ENCODE data around the gene C19orf25. TPM values are rescaled to one million over a fixed set of nuclear protein-coding genes. Genes with fewer than 3 reads are reported as not detected.

C19orf25 gene
- total RNA-seq, 2 experiments from 2014 or later: 27.0 to 28.7 TPM

DNA sequence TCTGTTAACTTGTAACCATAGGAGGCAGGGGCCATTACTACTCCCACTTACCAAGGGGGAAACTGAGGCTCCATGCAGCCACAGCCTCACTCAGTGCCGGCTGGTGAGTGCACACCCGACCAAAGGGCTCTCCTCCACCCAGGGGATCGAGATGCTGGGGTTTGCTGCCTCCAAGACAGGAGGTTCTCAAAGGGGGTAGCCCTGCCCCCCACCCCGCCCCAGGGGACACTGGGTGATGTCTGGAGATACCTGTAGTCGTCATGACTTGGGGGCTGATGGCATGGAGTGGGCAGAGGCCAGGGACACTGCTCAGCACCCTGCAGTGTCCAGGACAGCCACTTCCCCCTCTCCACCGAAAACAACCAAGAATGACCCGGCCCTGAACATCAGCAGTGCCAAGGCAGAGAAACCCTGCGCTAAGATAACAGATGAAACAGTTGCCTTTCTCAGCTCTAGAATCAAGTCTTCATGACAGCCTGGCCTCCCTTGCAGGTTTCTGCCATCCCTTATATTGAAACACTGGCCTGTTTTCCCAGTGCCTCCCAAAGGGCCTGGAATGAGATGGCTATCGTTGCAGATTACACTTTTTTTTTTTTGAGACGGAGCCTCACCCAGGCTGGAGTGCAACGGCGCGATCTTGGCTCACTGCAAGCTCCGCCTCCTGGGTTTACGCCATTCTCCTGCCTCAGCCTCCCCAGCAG is 15.2 kb upstream of the C19orf25 start:
- H3K4me3 Mint-ChIP-seq: no peak overlapping the region
- H3K9me3 Mint-ChIP-seq: no peaks in the 10 kb centered on the region
- no peaks in the 10 kb centered on the region for H3K36me3 Mint-ChIP-seq
- peaks cover 9% of the 10 kb centered on the region for H3K4me1 Mint-ChIP-seq
- H3K27ac Mint-ChIP-seq: no peak overlapping the region
- DNase-seq: no peak
- peaks cover 4% of the 10 kb centered on the region for H3K27me3 Mint-ChIP-seq

DNA sequence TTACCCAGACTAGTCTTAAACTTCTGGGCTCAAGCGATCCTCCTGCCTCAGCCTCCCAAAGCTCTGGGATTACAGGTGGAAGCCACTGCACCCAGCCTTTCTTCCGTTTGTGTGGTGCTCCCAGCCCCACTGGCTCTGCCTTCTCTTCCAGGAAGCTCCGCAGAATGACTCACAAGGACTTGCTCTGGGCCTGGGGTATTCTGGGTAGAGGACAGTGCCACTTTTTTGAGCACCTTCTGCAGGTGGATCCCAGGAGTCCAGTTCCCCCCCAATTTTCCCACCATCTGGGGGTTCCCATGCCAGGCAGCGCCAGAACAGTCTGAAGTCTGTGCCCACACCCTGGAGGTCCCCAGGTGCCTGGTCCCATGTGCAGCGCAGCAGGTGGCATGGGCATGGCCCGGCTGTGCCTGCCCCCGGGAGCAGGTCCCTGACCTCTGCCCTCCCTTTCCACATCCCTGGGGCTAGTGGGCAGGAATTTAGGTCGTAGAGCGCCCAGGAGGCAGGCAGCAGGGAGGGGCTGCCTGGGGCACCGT is 13.5 kb upstream of the C19orf25 start:
- no peaks in the 10 kb centered on the region for H3K36me3 Mint-ChIP-seq
- no peak for DNase-seq
- no peaks in the 10 kb centered on the region for H3K9me3 Mint-ChIP-seq
- peaks cover 9% of the 10 kb centered on the region for H3K4me1 Mint-ChIP-seq
- H3K27ac Mint-ChIP-seq: no peak overlapping the region
- peaks cover 4% of the 10 kb centered on the region for H3K27me3 Mint-ChIP-seq
- H3K4me3 Mint-ChIP-seq: no peak overlapping the region

DNA sequence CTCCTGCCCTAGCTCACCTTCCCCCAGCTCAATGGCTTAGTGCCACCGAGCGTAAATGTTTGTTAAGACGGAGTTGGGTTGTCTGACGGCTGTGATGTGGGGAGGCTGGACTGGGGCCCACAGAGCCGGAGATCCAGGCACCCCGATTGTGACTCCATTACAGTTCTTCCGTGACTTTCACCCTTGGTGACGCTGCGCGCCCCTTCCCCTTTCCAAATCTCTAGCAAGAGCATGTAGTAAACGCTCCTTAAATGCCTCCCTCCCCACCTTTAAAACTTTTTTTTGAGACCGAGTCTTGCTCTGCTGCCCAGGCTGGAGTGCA is 12.8 kb upstream of the C19orf25 start:
- Mint-ChIP-seq H3K4me1 (peaks cover 9% of the 10 kb centered on the region), H3K36me3 (no peaks in the 10 kb centered on the region), H3K9me3 (no peaks in the 10 kb centered on the region), H3K4me3 (peak overlapping the region; percentile 61), H3K27me3 (peaks cover 4% of the 10 kb centered on the region), H3K27ac (no peak overlapping the region)
- DNase-seq: no peak

DNA sequence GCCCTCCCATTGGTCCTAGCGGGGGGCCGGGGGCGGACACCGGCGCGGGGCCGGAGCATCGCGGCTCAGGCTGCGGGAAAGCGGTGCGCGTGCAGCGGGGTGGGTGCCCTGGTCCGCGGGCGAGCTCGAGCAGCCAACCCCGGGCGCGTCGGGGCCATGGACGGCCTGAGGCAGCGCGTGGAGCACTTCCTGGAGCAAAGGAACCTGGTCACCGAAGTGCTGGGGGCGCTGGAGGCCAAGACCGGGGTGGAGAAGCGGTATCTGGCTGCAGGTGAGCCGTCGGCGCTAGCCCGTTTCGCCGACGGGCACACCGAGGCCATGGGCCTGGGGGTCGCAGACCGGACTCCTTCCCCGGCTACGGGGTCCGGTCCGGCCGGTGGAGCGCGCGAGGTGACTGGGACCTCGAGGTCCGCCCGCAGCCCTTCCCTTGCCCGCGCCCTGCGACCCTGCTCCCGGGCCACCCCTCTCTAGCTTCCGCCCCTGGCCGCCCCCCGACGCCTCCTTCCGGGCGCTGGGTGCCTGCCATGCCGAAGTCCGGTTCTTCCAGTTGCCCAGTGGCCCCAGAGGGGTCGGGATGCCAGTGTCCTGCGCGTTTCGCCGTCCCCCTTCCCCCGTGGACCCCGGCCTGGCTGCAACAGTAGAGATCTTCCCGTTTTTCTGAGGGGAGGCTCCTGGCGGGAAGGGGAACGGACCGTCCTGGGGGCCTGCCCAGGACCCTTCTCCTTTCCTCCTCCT is 12.3 kb upstream of the C19orf25 start, which contains the start of gene REEP6:
Gene REEP6, plus strand, starts transcription at position 68 of the 735 bp plus-strand sequence. Its CDS starts 89 bp downstream, at position 157.
- Mint-ChIP-seq H3K27ac (peak within 1 kb of the TSS; percentile 57), H3K4me3 (peak within 1 kb of the TSS; percentile 76), H3K27me3 (peaks cover 4% of the 10 kb centered on the region), H3K9me3 (no peaks in the 10 kb centered on the region), H3K4me1 (peaks cover 9% of the 10 kb centered on the region), H3K36me3 (no peaks in the 10 kb centered on the region)
- DNase-seq: no peak

DNA sequence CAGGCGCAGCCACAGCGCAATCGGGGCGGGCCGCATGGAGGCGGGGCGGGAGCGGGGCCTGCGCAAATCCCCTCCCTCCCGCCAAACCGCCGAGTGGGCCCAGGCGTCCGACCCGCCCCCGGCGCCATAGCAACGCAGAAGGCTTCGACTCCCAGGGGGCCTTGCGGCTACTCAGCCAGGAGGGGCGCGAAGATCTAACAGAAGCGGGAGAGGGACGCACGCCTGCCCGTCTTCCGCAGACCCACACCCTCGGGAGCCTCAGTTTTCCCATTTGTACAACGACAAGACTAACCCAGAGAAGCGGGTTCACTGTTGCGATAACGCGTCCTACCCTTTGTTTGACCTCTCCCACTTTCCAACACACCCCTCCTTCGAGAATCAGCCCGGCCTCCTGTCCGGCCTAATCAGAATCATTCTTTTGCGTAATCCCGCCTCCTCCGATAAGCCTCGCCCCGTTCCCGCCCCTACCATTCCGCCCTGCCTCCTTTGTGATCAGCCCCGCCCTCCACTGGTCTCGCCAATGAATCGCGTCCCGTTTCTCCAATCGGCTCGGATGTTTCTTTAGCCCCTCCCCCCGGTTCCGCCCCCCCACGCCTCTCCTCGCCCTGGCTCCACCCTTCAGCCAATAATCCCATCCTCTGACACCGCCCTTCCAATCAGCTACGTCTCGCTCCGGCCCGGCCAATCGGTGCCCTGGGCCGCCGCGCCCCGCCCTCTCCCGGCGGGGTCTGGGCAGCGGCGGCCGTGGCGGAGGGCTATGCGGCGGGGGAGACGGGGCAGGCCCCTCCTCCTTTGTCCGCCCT is 11.5 kb upstream of the C19orf25 start, which contains the start of gene PCSK4:
Gene PCSK4, minus strand, starts transcription at position 40 of the 803 bp plus-strand sequence. Its CDS starts 4 bp downstream, at position 36.
- Mint-ChIP-seq H3K36me3 (no peaks in the 10 kb centered on the region), H3K4me3 (peak within 1 kb of the TSS; percentile 76)

DNA sequence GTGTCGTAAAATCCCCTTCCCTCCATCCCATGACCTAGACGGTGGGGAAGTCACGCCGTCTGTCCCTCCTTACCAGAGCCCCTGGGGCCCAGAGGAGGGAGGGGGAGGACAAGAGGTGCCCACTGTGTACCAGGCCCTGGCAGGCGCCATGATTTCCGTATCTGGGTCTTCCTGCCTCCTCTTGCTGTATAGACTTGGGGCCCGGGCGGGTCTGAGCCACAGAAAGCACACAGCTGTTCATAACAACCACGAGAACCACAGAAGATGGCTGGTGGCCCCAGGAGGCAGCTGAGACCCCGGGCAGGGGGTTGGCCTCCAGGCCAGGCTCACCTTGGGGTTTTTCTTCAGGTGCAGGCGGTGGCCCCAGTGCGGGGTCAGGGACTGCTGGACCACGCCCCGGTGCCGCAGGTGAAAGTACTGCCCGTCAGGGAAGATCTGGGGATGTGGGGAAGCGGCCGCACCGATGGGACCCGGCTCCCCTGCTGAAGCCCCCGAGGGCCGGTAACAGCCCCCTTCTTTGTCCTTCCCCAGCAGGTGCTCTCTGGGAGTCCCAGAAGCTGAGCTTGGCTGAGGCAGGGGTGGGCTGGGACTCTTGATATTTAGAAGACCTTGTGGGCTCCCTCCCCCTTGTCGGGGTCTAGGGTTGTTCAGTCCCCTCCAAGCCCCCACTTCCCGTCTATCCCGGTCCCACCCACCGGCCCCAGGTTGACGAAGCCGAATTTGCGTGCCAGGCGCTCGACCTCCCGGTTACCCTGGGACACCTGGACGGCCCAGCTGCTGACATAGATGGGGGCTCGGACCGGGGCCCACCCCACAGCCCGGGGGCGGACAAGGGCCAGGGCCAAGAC is 10.7 kb upstream of the C19orf25 start:
- no peak for DNase-seq
- Mint-ChIP-seq H3K27me3 (peaks cover 4% of the 10 kb centered on the region), H3K9me3 (no peaks in the 10 kb centered on the region), H3K4me3 (peak overlapping the region; percentile 63), H3K4me1 (peaks cover 9% of the 10 kb centered on the region), H3K27ac (no peak overlapping the region), H3K36me3 (no peaks in the 10 kb centered on the region)

More for the DNA sequence above, 11.5 kb upstream of the C19orf25 start, which contains the start of gene PCSK4:
- DNase-seq: peak; percentile 94
- Mint-ChIP-seq H3K9me3 (no peaks in the 10 kb centered on the region), H3K27ac (peak within 1 kb of the TSS; percentile 57), H3K4me1 (peaks cover 9% of the 10 kb centered on the region), H3K27me3 (peaks cover 4% of the 10 kb centered on the region)

DNA sequence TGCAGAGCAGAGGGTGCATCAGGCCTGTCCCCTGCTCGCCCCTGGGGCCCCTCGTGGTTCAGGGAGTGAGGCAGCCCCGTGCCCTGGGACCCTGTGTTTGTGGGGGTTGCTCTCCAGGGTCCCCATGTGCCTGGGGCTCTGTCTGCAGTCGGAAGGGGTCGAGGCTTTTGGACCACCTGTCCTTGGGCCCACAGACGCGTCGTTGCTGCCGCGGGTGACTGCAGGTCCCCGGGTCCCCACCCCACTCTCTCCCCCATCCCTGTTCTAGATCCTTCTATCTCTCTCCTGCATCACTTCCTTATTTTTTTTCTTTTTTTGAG is 9.2 kb upstream of the C19orf25 start:
- H3K36me3 Mint-ChIP-seq: no peaks in the 10 kb centered on the region
- no peak for DNase-seq
- H3K9me3 Mint-ChIP-seq: no peaks in the 10 kb centered on the region
- H3K27ac Mint-ChIP-seq: no peak overlapping the region
- H3K27me3 Mint-ChIP-seq: peaks cover 4% of the 10 kb centered on the region
- H3K4me3 Mint-ChIP-seq: no peak overlapping the region
- peaks cover 9% of the 10 kb centered on the region for H3K4me1 Mint-ChIP-seq

DNA sequence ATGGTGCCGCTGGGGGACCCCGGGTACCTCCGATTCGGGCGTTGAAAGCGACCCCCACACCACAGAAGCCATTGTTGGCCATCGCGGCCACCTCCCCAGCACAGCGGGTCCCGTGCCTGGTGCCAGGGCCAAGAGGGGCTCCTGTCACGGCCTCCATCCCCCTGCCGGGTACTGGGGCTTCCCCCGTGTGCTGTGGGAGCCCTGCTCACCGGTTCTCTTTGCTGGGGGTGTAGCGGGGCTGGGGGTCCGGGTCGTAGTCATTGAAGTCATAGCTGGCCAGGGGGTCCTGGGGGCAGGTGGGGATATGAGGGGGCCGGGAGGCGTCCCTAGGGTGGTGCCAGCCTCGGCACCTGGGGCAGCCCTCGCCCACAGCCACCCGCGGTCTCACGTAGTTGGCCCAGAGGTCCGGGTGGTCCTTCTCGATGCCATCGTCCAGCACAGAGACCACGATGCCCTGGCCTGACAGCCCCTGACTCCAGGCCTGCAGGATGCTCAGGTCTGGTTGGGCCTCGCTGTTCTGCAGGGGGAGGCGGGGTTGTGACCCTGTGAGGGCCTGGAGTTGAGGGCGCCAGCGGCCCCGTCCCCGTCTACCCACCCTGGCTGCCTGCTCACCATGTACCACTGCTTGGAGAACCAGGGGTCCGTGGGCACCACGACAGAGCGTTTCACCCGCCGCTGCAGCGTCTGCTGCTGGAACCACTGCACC is 8.7 kb upstream of the C19orf25 start:
- Mint-ChIP-seq H3K27me3 (peaks cover 4% of the 10 kb centered on the region), H3K27ac (no peak overlapping the region), H3K36me3 (no peaks in the 10 kb centered on the region), H3K9me3 (no peaks in the 10 kb centered on the region), H3K4me1 (peaks cover 9% of the 10 kb centered on the region), H3K4me3 (no peak overlapping the region)
- DNase-seq: no peak

DNA sequence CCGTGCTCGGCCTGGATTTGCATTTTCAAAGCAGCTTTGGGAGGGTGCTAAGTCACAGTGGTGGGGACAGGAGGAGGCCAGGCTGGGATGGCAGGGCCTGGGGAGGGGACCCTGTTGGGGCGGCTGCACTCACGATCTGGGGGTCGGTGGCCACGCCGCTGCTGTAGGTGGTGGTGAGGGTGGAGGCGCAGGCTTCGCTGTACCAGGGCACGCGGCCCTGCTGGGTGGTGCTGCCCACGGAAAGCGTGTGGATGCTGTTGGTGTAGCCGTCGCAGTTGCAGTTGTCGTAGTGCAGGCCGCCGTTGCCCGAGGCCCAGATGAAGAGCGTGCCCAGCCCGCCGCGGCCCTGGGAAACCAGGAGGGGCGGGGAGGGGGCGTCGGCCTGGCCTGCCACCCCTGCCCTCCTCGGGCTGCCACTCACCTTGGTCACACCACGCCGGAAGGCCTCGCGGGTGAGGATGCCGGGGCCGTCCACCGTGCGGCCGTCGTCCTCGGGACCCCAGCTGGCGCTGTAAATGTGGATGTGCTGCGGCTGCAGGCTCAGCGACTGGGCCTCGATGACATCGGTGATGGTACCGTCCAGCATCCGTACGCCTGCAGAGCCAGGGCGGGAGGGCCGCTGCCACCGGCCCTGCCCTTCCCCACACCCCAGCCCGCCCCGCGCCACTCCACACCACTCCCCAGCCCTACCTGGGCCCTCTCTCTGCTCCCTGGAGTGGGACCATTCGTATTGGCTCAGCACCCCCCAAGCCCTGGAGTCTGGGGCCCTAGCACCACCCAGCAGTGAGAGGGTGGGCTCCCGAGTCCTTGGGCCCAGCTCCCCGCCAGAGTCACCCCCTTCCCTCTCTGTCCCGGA is 7.9 kb upstream of the C19orf25 start:
- Mint-ChIP-seq H3K4me3 (no peak overlapping the region), H3K27me3 (peaks cover 4% of the 10 kb centered on the region), H3K9me3 (no peaks in the 10 kb centered on the region), H3K27ac (no peak overlapping the region), H3K36me3 (no peaks in the 10 kb centered on the region), H3K4me1 (peaks cover 8% of the 10 kb centered on the region)
- no peak for DNase-seq

DNA sequence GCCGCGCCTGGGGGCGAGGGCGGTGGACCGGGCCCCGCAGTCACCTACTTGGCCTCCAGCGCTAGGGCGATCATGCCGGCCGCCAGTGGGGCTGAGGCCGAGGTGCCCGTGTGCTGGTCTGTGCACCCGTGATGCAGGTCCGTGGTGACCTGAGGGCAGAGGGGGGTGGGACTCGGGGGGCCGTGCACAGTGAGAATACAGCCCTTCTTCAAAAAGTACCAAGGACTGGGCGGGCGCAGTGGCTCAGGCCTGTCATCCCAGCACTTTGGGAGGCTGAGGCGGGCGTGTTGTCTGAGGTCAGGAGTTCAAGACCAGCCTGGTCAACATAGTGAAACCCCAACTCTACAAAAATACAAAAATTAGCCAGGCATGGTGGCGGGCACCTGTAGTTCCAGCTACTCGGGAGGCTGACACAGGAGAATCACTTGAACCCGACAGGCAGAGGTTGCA is 5.0 kb upstream of the C19orf25 start:
- Mint-ChIP-seq H3K4me1 (peaks cover 5% of the 10 kb centered on the region), H3K27ac (no peak overlapping the region), H3K36me3 (peaks cover under 1% of the 10 kb centered on the region), H3K9me3 (no peaks in the 10 kb centered on the region), H3K27me3 (no peaks in the 10 kb centered on the region), H3K4me3 (no peak overlapping the region)
- no peak for DNase-seq

DNA sequence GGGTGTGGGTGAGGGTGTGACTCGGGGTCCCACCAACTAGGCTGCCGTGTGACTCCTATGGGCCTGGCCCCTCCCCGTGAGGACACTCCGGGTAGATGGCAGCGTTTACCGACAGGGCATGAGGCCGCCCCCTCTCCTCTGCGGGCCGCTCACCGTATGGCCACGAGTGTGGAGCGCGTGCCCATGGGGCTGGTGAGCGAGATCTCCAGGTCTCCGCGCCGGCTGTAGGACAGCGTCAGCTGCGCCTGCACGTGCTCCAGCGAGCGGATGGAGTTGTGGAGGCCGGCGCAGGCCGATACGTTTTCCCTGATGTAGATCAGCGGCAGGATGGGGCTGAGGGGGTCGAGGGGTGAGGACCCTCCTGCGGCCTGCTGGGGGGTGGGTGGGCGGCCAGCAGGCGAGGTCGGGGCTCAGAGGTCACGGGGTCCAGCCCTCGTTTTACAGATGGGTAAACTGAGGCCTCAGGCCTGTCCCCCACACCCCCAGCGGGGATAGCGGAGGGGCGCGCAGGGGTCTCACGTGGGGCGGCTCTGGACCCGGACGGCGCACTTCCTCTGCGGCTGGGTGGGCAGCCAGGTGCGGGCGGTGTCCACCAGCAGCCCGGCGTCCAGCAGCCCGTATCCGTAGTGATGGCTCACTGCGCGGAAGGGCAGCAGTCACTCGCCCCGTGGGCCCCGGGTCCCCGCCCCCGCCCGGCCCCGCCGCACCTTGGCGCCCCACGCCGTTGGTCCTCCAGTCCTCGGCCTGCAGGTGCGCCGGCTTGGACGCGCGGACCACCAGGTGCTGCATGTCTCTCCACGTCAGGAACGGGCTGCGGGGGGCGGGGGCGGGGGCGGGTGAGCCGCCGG is 4.3 kb upstream of the C19orf25 start:
- Mint-ChIP-seq H3K4me3 (no peak overlapping the region), H3K9me3 (no peaks in the 10 kb centered on the region), H3K27ac (no peak overlapping the region), H3K36me3 (peaks cover 2% of the 10 kb centered on the region), H3K4me1 (peaks cover 7% of the 10 kb centered on the region), H3K27me3 (no peaks in the 10 kb centered on the region)
- no peak for DNase-seq

DNA sequence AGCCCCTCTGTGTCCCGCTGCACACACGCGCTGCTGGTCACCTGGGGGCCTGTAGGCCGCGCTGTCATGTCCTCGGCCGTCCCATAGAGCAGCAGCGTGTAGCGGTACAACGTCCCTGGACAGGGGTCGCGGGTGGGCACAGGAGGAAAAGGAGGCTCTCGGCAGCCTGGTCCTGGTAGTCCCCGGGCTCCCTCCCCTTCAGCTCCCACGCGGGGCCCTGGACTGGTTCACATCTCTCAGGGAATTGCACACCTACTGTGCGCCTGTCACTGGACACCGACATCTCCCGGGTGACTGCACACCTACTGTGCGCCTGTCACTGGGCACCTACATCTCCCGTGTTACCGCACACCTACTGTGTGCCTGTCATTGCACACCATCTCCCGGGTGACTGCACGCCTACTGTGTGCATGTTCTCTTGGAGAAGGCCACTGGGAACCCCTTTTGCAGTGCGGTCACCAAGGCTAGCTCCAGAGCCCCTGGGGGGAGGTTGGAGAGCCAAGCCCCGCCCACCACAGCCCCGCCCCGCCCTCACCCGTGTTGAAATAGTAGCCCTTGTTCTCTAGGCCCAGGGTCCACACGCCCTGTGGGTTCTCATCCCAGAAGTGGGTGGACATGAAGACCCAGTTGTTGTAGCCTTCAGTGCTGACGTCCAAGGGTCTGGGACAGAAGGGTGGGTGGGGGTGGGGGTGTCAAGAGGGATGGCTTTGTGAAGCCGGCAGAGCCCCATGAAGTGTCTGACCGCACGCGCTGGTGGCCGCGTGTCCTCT is 3.5 kb upstream of the C19orf25 start:
- Mint-ChIP-seq H3K36me3 (peaks cover 2% of the 10 kb centered on the region), H3K4me3 (no peak overlapping the region), H3K27me3 (no peaks in the 10 kb centered on the region), H3K9me3 (no peaks in the 10 kb centered on the region), H3K27ac (no peak overlapping the region), H3K4me1 (peaks cover 9% of the 10 kb centered on the region)
- DNase-seq: no peak

Measured in activated naive CD8-positive, alpha-beta T cell treated with anti-CD3 and anti-CD28 coated beads for 36 hours (primary cell).